WTC11 (cell line): ENCODE measurements around the gene KLHL8.

ENCODE experiments used
- ATF1 ChIP-seq: sonication (generic); formaldehyde crosslinking; IDR thresholded peaks from 2 replicates; pipeline ENCODE4 v1.8.1; 2023; ENCODE audit warnings: mild to moderate bottlenecking, moderate library complexity, missing genetic modification reagents
- CREB1 ChIP-seq: sonication (generic); formaldehyde crosslinking; IDR thresholded peaks from 2 replicates; pipeline ENCODE4 v1.8.0; 2023; ENCODE audit warnings: mild to moderate bottlenecking, missing genetic modification reagents
- CTCF ChIP-seq: fragments of 200-600 bp; IDR thresholded peaks from 2 replicates; pipeline ENCODE4 v1.8.0; 2022; ENCODE audit warnings: antibody characterized with exemption
- IRF1 ChIP-seq: sonication (generic); formaldehyde crosslinking; IDR thresholded peaks from 2 replicates; pipeline ENCODE4 v1.8.0; 2023; ENCODE audit warnings: missing genetic modification reagents
- NR2C2 ChIP-seq: sonication (generic); formaldehyde crosslinking; IDR thresholded peaks from 2 replicates; pipeline ENCODE4 v1.8.0; 2022; ENCODE audit warnings: mild to moderate bottlenecking, missing genetic modification reagents
- NR3C1 ChIP-seq: sonication (generic); formaldehyde crosslinking; conservative IDR thresholded peaks from 2 replicates; pipeline ENCODE4 v1.8.1; 2023; ENCODE audit warnings: low read depth, mild to moderate bottlenecking, missing genetic modification reagents
- PRRX2 ChIP-seq: fragments of 250-450 bp; sonication (Bioruptor Pico); IDR thresholded peaks from 2 replicates; pipeline ENCODE4 v1.8.0; 2021; ENCODE audit warnings: mild to moderate bottlenecking

GRCh38 chr4:87118826-87119225, 101.6 kb downstream of the KLHL8 start:
- TF ChIP-seq NR2C2 (no peak), ATF1 (CRISPR knock-in tag) (no peak), IRF1 (CRISPR knock-in tag) (no peak), CTCF (no peak), CREB1 (no peak), PRRX2 (CRISPR knock-in tag) (no peak), NR3C1 (no peak)
